GM23338 (cell line): ENCODE data around the gene RASSF6.
"Not testable (repeated sequence)": the region's sequence is repeated elsewhere in the genome, so short reads cannot be mapped to it uniquely, and the experiment has no call there.

Source experiments
- CREB1 ChIP-seq: fragments of 250-450 bp; sonication (Bioruptor Pico); IDR thresholded peaks from 2 replicates; pipeline ENCODE4 v1.5.0; 2020; ENCODE audit warnings: low read depth, mild to moderate bottlenecking, moderate library complexity
- EZH2 ChIP-seq: fragments of 200-600 bp; sonication (generic); IDR thresholded peaks from one replicate; pipeline ENCODE4 v1.8.0; 2017; ENCODE audit warnings: antibody characterized with exemption, mild to moderate bottlenecking, low read depth; ENCODE audit not compliant: unreplicated experiment
- EZH2phosphoT487 ChIP-seq: fragments of 200-600 bp; sonication (generic); IDR thresholded peaks from one replicate; pipeline ENCODE4 v1.8.1; 2018; ENCODE audit warnings: antibody characterized with exemption; ENCODE audit not compliant: unreplicated experiment
- JUNB ChIP-seq: IDR thresholded peaks from one replicate; pipeline ENCODE4 v1.6.1; 2016; ENCODE audit warnings: antibody characterized with exemption; ENCODE audit not compliant: unreplicated experiment
- NANOG ChIP-seq: IDR thresholded peaks from 2 replicates; pipeline ENCODE4 v1.6.1; 2016; ENCODE audit warnings: antibody characterized with exemption, borderline replicate concordance
- POLR2AphosphoS5 ChIP-seq: IDR thresholded peaks from 2 replicates; pipeline ENCODE4 v1.6.1; 2016; ENCODE audit warnings: antibody characterized with exemption, low read depth
- STAT1 ChIP-seq: IDR thresholded peaks from one replicate; pipeline ENCODE4 v1.6.1; 2016; ENCODE audit warnings: antibody characterized with exemption; ENCODE audit not compliant: unreplicated experiment
- TF ChIP-seq, protein P1 (sequence below), 2 experiments: fragments of 200-600 bp in 1 of 2; sonication (generic) in 1 of 2; conservative IDR thresholded peaks; 2 replicates each; pipeline versions ENCODE4 v1.5.1 to v1.6.1; 2016 to 2017; ENCODE audit warnings: antibody characterized with exemption in 2 of 2, low read depth in 2 of 2, mild to moderate bottlenecking in 2 of 2, moderate library complexity in 1 of 2
- TF ChIP-seq, protein P2 (sequence below): IDR thresholded peaks from 2 replicates; pipeline ENCODE4 v1.6.1; 2016; ENCODE audit warnings: antibody characterized with exemption
- TF ChIP-seq, protein P3 (sequence below): IDR thresholded peaks from one replicate; pipeline ENCODE4 v1.6.1; 2018; ENCODE audit warnings: antibody characterized with exemption; ENCODE audit not compliant: unreplicated experiment
- TF ChIP-seq, protein P4 (sequence below): fragments of 250-450 bp; sonication (Bioruptor Pico); IDR thresholded peaks from 2 replicates; pipeline ENCODE4 v1.5.0; 2020; ENCODE audit warnings: mild to moderate bottlenecking, moderate library complexity

DNA sequence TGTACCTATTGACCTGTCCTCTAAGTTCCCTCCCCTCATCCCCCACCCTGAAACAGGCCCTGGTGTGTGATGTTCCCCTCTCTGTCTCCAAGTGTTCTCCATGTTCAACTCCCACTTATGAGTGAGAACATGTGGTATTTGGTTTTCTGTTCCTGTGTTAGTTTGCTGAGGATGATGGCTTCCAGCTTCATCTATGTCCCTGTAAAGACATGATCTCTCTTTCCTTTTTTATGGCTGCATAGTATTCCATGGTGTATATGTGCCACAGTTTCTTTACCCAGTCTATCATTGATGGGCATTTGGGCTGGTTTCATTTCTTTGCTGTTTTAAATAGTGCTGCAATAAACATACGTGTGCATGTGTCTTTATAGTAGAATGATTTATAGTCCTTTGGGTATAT is 8.6 kb upstream of the RASSF6 start:
- TF ChIP-seq, protein P1, sequence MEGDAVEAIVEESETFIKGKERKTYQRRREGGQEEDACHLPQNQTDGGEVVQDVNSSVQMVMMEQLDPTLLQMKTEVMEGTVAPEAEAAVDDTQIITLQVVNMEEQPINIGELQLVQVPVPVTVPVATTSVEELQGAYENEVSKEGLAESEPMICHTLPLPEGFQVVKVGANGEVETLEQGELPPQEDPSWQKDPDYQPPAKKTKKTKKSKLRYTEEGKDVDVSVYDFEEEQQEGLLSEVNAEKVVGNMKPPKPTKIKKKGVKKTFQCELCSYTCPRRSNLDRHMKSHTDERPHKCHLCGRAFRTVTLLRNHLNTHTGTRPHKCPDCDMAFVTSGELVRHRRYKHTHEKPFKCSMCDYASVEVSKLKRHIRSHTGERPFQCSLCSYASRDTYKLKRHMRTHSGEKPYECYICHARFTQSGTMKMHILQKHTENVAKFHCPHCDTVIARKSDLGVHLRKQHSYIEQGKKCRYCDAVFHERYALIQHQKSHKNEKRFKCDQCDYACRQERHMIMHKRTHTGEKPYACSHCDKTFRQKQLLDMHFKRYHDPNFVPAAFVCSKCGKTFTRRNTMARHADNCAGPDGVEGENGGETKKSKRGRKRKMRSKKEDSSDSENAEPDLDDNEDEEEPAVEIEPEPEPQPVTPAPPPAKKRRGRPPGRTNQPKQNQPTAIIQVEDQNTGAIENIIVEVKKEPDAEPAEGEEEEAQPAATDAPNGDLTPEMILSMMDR (conservative IDR thresholded peaks at IDR 0.05; ENCODE audit: low read depth in 2 of 2) = not testable (repeated sequence)
- not testable (repeated sequence) for TF ChIP-seq EZH2; EZH2phosphoT487; POLR2AphosphoS5; CREB1 (CRISPR knock-in tag); JUNB; NANOG; STAT1
- TF ChIP-seq, protein P2, sequence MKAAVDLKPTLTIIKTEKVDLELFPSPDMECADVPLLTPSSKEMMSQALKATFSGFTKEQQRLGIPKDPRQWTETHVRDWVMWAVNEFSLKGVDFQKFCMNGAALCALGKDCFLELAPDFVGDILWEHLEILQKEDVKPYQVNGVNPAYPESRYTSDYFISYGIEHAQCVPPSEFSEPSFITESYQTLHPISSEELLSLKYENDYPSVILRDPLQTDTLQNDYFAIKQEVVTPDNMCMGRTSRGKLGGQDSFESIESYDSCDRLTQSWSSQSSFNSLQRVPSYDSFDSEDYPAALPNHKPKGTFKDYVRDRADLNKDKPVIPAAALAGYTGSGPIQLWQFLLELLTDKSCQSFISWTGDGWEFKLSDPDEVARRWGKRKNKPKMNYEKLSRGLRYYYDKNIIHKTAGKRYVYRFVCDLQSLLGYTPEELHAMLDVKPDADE = not testable (repeated sequence)
- TF ChIP-seq, protein P3, sequence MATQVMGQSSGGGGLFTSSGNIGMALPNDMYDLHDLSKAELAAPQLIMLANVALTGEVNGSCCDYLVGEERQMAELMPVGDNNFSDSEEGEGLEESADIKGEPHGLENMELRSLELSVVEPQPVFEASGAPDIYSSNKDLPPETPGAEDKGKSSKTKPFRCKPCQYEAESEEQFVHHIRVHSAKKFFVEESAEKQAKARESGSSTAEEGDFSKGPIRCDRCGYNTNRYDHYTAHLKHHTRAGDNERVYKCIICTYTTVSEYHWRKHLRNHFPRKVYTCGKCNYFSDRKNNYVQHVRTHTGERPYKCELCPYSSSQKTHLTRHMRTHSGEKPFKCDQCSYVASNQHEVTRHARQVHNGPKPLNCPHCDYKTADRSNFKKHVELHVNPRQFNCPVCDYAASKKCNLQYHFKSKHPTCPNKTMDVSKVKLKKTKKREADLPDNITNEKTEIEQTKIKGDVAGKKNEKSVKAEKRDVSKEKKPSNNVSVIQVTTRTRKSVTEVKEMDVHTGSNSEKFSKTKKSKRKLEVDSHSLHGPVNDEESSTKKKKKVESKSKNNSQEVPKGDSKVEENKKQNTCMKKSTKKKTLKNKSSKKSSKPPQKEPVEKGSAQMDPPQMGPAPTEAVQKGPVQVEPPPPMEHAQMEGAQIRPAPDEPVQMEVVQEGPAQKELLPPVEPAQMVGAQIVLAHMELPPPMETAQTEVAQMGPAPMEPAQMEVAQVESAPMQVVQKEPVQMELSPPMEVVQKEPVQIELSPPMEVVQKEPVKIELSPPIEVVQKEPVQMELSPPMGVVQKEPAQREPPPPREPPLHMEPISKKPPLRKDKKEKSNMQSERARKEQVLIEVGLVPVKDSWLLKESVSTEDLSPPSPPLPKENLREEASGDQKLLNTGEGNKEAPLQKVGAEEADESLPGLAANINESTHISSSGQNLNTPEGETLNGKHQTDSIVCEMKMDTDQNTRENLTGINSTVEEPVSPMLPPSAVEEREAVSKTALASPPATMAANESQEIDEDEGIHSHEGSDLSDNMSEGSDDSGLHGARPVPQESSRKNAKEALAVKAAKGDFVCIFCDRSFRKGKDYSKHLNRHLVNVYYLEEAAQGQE = not testable (repeated sequence)
- TF ChIP-seq, protein P4, sequence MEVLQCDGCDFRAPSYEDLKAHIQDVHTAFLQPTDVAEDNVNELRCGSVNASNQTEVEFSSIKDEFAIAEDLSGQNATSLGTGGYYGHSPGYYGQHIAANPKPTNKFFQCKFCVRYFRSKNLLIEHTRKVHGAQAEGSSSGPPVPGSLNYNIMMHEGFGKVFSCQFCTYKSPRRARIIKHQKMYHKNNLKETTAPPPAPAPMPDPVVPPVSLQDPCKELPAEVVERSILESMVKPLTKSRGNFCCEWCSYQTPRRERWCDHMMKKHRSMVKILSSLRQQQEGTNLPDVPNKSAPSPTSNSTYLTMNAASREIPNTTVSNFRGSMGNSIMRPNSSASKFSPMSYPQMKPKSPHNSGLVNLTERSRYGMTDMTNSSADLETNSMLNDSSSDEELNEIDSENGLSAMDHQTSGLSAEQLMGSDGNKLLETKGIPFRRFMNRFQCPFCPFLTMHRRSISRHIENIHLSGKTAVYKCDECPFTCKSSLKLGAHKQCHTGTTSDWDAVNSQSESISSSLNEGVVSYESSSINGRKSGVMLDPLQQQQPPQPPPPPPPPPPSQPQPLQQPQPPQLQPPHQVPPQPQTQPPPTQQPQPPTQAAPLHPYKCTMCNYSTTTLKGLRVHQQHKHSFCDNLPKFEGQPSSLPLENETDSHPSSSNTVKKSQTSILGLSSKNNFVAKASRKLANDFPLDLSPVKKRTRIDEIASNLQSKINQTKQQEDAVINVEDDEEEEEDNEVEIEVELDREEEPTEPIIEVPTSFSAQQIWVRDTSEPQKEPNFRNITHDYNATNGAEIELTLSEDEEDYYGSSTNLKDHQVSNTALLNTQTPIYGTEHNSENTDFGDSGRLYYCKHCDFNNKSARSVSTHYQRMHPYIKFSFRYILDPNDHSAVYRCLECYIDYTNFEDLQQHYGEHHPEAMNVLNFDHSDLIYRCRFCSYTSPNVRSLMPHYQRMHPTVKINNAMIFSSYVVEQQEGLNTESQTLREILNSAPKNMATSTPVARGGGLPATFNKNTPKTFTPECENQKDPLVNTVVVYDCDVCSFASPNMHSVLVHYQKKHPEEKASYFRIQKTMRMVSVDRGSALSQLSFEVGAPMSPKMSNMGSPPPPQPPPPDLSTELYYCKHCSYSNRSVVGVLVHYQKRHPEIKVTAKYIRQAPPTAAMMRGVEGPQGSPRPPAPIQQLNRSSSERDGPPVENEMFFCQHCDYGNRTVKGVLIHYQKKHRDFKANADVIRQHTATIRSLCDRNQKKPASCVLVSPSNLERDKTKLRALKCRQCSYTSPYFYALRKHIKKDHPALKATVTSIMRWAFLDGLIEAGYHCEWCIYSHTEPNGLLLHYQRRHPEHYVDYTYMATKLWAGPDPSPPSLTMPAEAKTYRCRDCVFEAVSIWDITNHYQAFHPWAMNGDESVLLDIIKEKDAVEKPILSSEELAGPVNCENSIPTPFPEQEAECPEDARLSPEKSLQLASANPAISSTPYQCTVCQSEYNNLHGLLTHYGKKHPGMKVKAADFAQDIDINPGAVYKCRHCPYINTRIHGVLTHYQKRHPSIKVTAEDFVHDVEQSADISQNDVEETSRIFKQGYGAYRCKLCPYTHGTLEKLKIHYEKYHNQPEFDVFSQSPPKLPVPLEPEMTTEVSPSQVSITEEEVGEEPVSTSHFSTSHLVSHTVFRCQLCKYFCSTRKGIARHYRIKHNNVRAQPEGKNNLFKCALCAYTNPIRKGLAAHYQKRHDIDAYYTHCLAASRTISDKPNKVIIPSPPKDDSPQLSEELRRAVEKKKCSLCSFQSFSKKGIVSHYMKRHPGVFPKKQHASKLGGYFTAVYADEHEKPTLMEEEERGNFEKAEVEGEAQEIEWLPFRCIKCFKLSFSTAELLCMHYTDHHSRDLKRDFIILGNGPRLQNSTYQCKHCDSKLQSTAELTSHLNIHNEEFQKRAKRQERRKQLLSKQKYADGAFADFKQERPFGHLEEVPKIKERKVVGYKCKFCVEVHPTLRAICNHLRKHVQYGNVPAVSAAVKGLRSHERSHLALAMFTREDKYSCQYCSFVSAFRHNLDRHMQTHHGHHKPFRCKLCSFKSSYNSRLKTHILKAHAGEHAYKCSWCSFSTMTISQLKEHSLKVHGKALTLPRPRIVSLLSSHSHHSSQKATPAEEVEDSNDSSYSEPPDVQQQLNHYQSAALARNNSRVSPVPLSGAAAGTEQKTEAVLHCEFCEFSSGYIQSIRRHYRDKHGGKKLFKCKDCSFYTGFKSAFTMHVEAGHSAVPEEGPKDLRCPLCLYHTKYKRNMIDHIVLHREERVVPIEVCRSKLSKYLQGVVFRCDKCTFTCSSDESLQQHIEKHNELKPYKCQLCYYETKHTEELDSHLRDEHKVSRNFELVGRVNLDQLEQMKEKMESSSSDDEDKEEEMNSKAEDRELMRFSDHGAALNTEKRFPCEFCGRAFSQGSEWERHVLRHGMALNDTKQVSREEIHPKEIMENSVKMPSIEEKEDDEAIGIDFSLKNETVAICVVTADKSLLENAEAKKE (CRISPR knock-in tag) = not testable (repeated sequence)
